ENCODE measurements around the gene CNOT3.
A peak's percentile ranks its signal among the peaks of the same experiment; 100 is the strongest.

Gene CNOT3

DNA sequence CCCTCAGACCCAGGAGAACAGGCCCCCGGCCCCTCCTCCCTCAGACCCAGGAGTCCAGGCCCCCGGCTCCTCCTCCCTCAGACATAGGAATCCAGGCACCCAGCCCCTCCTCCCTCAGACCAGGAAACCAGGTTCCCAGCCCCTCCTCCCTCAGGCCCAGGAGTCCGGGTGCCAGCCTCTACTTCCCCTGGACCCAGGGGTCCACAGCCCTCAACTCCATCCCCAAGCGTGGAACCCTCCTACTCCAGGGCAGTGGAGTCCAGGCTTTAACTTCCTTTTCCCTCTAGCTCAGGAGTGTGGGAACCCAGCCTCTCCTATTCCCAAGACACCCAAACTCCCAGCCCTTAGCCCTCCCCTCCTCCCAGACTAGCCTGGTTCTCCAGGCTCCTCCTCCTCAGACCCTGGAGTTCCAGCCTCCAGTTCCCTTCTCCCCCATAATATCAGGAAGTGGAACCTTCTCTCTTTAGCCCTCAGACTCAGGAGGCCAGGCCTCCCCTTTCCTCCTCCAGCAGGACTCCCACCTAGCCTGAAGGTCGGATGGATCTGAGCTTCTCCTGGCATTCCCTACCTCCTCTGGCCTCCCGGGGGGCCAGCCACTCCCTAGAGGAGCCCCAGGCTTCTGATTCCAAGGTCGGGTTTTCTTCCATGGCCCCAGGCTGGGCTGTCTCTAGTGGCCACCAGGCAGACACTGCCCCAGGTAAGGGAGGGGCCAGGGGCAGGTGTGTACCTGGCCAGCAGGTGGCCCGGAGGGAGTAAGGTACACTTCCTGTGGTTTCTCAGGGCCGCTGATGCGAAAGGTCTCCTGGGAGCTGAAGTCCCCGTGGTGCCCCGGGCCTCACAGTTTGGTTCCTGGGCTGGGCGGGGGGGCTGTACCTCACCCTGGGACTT is 35.2 kb downstream of the CNOT3 start, which contains the start of gene TMC4:
TSS of gene TMC4 (minus strand) at position 690 of the 888 bp plus-strand sequence. CDS start at position 647, 43 bp downstream.
- no peak within 1 kb of the TSS for H3K4me3 ChIP-seq (ENCODE audit: low read length)
- TF ChIP-seq, protein P1, sequence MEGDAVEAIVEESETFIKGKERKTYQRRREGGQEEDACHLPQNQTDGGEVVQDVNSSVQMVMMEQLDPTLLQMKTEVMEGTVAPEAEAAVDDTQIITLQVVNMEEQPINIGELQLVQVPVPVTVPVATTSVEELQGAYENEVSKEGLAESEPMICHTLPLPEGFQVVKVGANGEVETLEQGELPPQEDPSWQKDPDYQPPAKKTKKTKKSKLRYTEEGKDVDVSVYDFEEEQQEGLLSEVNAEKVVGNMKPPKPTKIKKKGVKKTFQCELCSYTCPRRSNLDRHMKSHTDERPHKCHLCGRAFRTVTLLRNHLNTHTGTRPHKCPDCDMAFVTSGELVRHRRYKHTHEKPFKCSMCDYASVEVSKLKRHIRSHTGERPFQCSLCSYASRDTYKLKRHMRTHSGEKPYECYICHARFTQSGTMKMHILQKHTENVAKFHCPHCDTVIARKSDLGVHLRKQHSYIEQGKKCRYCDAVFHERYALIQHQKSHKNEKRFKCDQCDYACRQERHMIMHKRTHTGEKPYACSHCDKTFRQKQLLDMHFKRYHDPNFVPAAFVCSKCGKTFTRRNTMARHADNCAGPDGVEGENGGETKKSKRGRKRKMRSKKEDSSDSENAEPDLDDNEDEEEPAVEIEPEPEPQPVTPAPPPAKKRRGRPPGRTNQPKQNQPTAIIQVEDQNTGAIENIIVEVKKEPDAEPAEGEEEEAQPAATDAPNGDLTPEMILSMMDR (conservative IDR thresholded peaks at IDR 0.05; ENCODE audit: low read length) = no peak
- DNase-seq (ENCODE audit: low read depth) = peak; percentile 24

- no peak for DNase-seq (ENCODE audit: low read depth)
- H3K4me3 ChIP-seq (ENCODE audit: low read length) = no peak overlapping the region
- TF ChIP-seq, protein P1 (conservative IDR thresholded peaks at IDR 0.05; ENCODE audit: low read length) = no peak
Measured at GRCh38 chr19:54173359-54173699, 35.8 kb downstream of the CNOT3 start.

GRCh38 chr19:54173951-54174834 is 36.6 kb downstream of the CNOT3 start:
- TF ChIP-seq, protein P1 (conservative IDR thresholded peaks at IDR 0.05; ENCODE audit: low read length) = no peak
- no peak overlapping the region for H3K4me3 ChIP-seq (ENCODE audit: low read length)
- DNase-seq (ENCODE audit: low read depth) = no peak

GRCh38 chr19:54178581-54179261 is 41.2 kb downstream of the CNOT3 start:
- no peak overlapping the region for H3K4me3 ChIP-seq (ENCODE audit: low read length)
- DNase-seq (ENCODE audit: low read depth) = no peak
- TF ChIP-seq, protein P1 (conservative IDR thresholded peaks at IDR 0.05; ENCODE audit: low read length) = no peak

DNA sequence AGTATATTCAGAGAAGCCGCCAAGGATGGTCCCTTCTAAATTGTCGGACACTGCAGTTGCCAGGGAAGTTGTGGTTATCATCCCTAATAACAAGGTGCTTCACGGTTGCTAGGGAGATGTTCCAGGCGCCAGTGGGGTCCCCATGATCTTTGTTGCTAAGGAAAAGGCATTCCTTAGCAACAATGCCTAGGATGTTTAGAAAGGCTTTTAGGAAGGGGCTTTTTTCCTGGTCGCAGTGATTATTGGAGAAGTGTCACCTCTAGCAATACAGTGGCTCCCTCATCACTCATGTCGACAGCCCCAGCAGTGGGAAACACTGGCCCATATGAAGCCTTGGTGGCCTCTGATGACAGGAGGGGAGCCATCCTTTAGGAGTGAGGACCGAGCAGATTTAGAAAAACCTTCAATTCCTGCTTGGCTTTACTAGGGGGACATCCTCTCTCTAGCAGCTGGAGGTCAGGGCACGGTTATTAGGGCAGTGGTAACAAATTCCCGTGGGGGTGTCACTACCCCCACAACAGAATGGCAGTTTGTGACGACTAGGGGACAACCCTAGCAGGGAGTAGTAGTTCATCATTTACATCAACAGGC is 41.8 kb downstream of the CNOT3 start:
- TF ChIP-seq, protein P1 (conservative IDR thresholded peaks at IDR 0.05; ENCODE audit: low read length) = no peak
- H3K4me3 ChIP-seq (ENCODE audit: low read length) = no peak overlapping the region
- no peak for DNase-seq (ENCODE audit: low read depth)

GRCh38 chr19:54179921-54180461 is 42.4 kb downstream of the CNOT3 start:
- H3K4me3 ChIP-seq (ENCODE audit: low read length) = no peak overlapping the region
- DNase-seq (ENCODE audit: low read depth) = no peak
- TF ChIP-seq, protein P1 (conservative IDR thresholded peaks at IDR 0.05; ENCODE audit: low read length) = no peak

Data from AG10803 (cell line).